Keratinocyte (primary cell): ENCODE results near the gene SPOCK1.

Experiments
- EZH2 ChIP-seq: IDR thresholded peaks from one replicate; pipeline ENCODE4 v1.6.1; 2012; ENCODE audit warnings: inconsistent platforms, mild to moderate bottlenecking, low read length, moderate library complexity
- TF ChIP-seq, protein P1 (sequence below), 3 experiments: IDR thresholded peaks in 1 of 3; conservative IDR thresholded peaks in 1 of 3; optimal IDR thresholded peaks in 1 of 3; 2 replicates in 2 of 3; 3 replicates in 1 of 3; pipeline versions ENCODE3 to v1.5.1; 2011; ENCODE audit warnings: low read length in 3 of 3, mild to moderate bottlenecking in 3 of 3, moderate library complexity in 2 of 3, control low read depth in 1 of 3, inconsistent platforms in 1 of 3; ENCODE audit not compliant: insufficient read depth in 2 of 3; ENCODE audit errors: extremely low read depth in 1 of 3

DNA sequence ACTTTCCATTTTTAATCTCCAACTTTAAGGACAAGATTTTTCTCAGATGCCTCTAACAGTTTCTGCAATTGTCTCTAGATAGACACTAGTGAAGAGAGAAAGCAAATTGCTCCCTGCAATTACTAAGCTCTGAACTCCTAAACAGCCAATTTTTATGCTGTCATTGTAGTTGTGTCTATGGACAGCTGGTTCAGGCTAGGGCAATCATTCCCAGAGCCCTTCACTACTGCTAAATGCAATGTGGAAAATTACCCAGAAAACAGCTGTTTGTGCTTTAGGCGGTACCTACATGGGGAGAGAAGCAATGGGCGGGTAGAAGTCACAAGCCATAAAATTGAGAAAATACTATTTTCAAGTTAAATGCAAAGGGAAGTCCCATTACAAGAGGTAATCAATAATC is 211.6 kb downstream of the SPOCK1 start:
- TF ChIP-seq, protein P1, sequence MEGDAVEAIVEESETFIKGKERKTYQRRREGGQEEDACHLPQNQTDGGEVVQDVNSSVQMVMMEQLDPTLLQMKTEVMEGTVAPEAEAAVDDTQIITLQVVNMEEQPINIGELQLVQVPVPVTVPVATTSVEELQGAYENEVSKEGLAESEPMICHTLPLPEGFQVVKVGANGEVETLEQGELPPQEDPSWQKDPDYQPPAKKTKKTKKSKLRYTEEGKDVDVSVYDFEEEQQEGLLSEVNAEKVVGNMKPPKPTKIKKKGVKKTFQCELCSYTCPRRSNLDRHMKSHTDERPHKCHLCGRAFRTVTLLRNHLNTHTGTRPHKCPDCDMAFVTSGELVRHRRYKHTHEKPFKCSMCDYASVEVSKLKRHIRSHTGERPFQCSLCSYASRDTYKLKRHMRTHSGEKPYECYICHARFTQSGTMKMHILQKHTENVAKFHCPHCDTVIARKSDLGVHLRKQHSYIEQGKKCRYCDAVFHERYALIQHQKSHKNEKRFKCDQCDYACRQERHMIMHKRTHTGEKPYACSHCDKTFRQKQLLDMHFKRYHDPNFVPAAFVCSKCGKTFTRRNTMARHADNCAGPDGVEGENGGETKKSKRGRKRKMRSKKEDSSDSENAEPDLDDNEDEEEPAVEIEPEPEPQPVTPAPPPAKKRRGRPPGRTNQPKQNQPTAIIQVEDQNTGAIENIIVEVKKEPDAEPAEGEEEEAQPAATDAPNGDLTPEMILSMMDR (optimal IDR thresholded peaks at IDR 0.05 in 1 of 3, IDR thresholded peaks at IDR 0.05 in 1 of 3, conservative IDR thresholded peaks at IDR 0.05 in 1 of 3; ENCODE audit: extremely low read depth in 1 of 3, insufficient read depth in 2 of 3, low read length in 3 of 3) = no peak
- no peak for TF ChIP-seq EZH2
